Peyer's patch (tissue), 4 donors: ENCODE measurements around the gene DOHH.

Experiments
- CTCF ChIP-seq, 6 experiments: fragments of 450-650 bp in 4 of 6; fragments of 200-600 bp in 2 of 6; sonication (generic) in 1 of 6; IDR thresholded peaks; one replicate each; pipeline ENCODE4 v1.5.1; 2017 to 2019; ENCODE audit warnings: antibody characterized with exemption in 6 of 6, mild to moderate bottlenecking in 3 of 6, moderate library complexity in 1 of 6
- POLR2A ChIP-seq, 2 donors: fragments of 450-650 bp; IDR thresholded peaks; one replicate each; pipeline ENCODE4 v1.5.1; 2017; ENCODE audit warnings: antibody characterized with exemption in 2 of 2, mild to moderate bottlenecking in 2 of 2, moderate library complexity in 2 of 2

GRCh38 chr19:3524078-3524842 lies 23.8 kb upstream of the DOHH start:
- no peak for TF ChIP-seq CTCF (IDR thresholded peaks at IDR 0.05)
- no peak for TF ChIP-seq POLR2A (IDR thresholded peaks at IDR 0.05)
